HUES48 (cell line): ENCODE results near the gene PDE5A.
"Not testable (repeated sequence)": the region's sequence is repeated elsewhere in the genome, so short reads cannot be mapped to it uniquely, and the experiment has no call there.

Experiments used
- H3K27ac ChIP-seq: one replicate; pipeline ENCODE4 v1.7.0; 2013; ENCODE audit warnings: low read depth, low read length, inconsistent platforms
- H3K27me3 ChIP-seq: 2 replicates; pipeline ENCODE4 v1.6.1; 2013; ENCODE audit warnings: mild to moderate bottlenecking, low read length; ENCODE audit not compliant: control insufficient read depth, insufficient read depth
- H3K36me3 ChIP-seq: 2 replicates; pipeline ENCODE4 v1.6.1; 2013; ENCODE audit warnings: low read length; ENCODE audit not compliant: control insufficient read depth, insufficient read depth
- H3K4me1 ChIP-seq: 2 replicates; pipeline ENCODE4 v1.6.1; 2013; ENCODE audit warnings: mild to moderate bottlenecking, low read length; ENCODE audit not compliant: control insufficient read depth, insufficient read depth
- H3K4me3 ChIP-seq: 2 replicates; pipeline ENCODE4 v1.5.1; 2013; ENCODE audit warnings: mild to moderate bottlenecking, low read depth, low read length
- H3K9ac ChIP-seq: 2 replicates; pipeline ENCODE4 v1.6.1; 2013; ENCODE audit warnings: mild to moderate bottlenecking, low read depth, low read length, moderate library complexity
- H3K9me3 ChIP-seq: 2 replicates; pipeline ENCODE4 v1.6.1; 2013; ENCODE audit warnings: low read length; ENCODE audit not compliant: control insufficient read depth, insufficient read depth

The PDE5A gene

GRCh38 chr4:119663160-119663788 lies 34.7 kb upstream of the PDE5A start:
- H3K27ac ChIP-seq: no peak overlapping the region
- no peaks in the 10 kb centered on the region for H3K27me3 ChIP-seq
- no peaks in the 10 kb centered on the region for H3K9me3 ChIP-seq
- H3K4me3 ChIP-seq: no peak overlapping the region
- H3K9ac ChIP-seq: no peak overlapping the region
- no peaks in the 10 kb centered on the region for H3K36me3 ChIP-seq
- H3K4me1 ChIP-seq: peaks cover 7% of the 10 kb centered on the region; the same call in 1 of the 2 replicates

- H3K9me3 ChIP-seq, H3K9ac ChIP-seq, H3K4me1 ChIP-seq: not testable (repeated sequence)
Observed at GRCh38 chr4:119662612-119663011, 34.0 kb upstream of the PDE5A start.

DNA sequence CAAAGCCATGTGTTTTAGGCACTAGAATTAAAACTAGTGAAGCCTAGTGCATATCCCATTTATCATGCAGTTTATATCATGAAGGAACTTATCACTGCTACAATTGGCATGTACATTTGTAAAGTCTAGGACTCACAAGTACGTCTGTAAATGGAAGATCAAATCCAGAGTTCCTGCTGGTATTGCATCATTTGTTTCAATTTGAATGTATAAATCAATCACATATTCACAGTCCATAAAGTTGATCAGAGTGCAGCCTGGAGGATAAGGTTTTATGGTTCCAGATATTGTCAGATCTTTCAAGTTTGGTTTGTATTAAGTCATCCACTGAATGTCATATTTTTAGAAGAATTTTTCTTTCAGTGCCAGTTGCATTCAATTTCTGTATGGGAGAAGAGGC lies 32.6 kb upstream of the PDE5A start:
- H3K9ac ChIP-seq: no peak overlapping the region
- no peaks in the 10 kb centered on the region for H3K36me3 ChIP-seq
- no peak overlapping the region for H3K27ac ChIP-seq
- peaks cover 7% of the 10 kb centered on the region; the same call in 1 of the 2 replicates for H3K4me1 ChIP-seq
- H3K9me3 ChIP-seq: no peaks in the 10 kb centered on the region
- no peak overlapping the region for H3K4me3 ChIP-seq
- H3K27me3 ChIP-seq: no peaks in the 10 kb centered on the region

More at GRCh38 chr4:119662612-119663011, 34.0 kb upstream of the PDE5A start:
- not testable (repeated sequence) for H3K36me3 ChIP-seq, H3K27ac ChIP-seq, H3K4me3 ChIP-seq, H3K27me3 ChIP-seq

DNA sequence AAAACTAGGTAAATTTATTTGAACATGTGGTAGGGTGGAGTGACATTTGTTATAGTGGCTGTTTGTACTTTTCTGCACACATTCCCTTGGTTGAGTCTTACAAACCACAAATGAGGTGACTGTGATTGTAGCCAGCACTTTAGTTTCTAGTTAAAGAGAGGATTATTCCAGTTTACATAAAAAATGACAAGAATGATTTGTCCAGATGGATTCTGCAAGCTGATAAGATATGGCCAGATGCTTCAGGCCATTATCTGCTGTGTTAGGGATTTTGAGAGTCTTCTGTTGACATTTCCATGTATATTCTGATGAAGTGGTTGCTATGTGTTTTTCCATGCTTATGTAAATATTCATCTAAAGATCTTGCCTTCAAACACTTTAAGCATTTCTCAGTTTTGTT lies 31.0 kb upstream of the PDE5A start:
- no peak overlapping the region for H3K4me3 ChIP-seq
- no peaks in the 10 kb centered on the region for H3K9me3 ChIP-seq
- no peaks in the 10 kb centered on the region for H3K27me3 ChIP-seq
- H3K27ac ChIP-seq: no peak overlapping the region
- H3K4me1 ChIP-seq: peaks cover 3% of the 10 kb centered on the region; the same call in 1 of the 2 replicates
- H3K9ac ChIP-seq: no peak overlapping the region
- no peaks in the 10 kb centered on the region for H3K36me3 ChIP-seq

GRCh38 chr4:119657111-119657611 lies 28.6 kb upstream of the PDE5A start:
- Histone ChIP-seq H3K36me3 (no peaks in the 10 kb centered on the region), H3K9ac (no peak overlapping the region), H3K27me3 (no peaks in the 10 kb centered on the region), H3K4me3 (no peak overlapping the region), H3K9me3 (no peaks in the 10 kb centered on the region), H3K27ac (no peak overlapping the region), H3K4me1 (no peaks in the 10 kb centered on the region; the same call in 1 of the 2 replicates)

DNA sequence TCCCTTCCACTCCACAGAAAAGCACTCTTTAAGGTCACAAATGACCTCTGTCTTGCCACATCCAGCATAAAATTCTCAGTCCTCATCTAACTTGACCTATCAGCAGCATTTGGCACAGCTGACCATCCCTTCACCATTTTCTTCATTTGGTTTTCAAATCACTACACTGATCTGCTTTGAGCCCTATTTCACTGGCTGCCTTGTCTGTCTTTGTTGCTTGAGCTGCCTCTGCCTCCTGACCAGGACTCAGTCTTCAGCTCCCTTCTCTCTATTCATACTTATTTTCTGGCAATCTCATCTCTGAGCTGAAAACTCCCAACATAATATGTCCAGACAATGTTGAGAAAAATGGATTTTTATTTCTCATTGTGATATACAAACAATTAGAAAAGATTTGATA lies 27.7 kb upstream of the PDE5A start:
- no peak overlapping the region for H3K9ac ChIP-seq
- no peak overlapping the region for H3K4me3 ChIP-seq
- no peaks in the 10 kb centered on the region for H3K27me3 ChIP-seq
- no peak overlapping the region for H3K27ac ChIP-seq
- no peaks in the 10 kb centered on the region; the same call in 1 of the 2 replicates for H3K4me1 ChIP-seq
- no peaks in the 10 kb centered on the region for H3K36me3 ChIP-seq
- no peaks in the 10 kb centered on the region for H3K9me3 ChIP-seq

GRCh38 chr4:119655111-119655837 lies 26.7 kb upstream of the PDE5A start:
- H3K4me1 ChIP-seq: no peaks in the 10 kb centered on the region; the same call in 1 of the 2 replicates
- H3K4me3 ChIP-seq: no peak overlapping the region
- no peak overlapping the region for H3K9ac ChIP-seq
- H3K9me3 ChIP-seq: no peaks in the 10 kb centered on the region
- H3K27me3 ChIP-seq: no peaks in the 10 kb centered on the region
- no peak overlapping the region for H3K27ac ChIP-seq
- H3K36me3 ChIP-seq: no peaks in the 10 kb centered on the region

- Histone ChIP-seq H3K27ac (no peak overlapping the region), H3K4me3 (no peak overlapping the region), H3K9me3 (no peaks in the 10 kb centered on the region), H3K9ac (no peak overlapping the region), H3K4me1 (no peaks in the 10 kb centered on the region; the same call in 1 of the 2 replicates), H3K27me3 (no peaks in the 10 kb centered on the region), H3K36me3 (no peaks in the 10 kb centered on the region)
Observed at GRCh38 chr4:119653990-119654389, 25.4 kb upstream of the PDE5A start.

GRCh38 chr4:119652998-119653397 lies 24.4 kb upstream of the PDE5A start:
- H3K4me1 ChIP-seq: no peaks in the 10 kb centered on the region; the same call in 1 of the 2 replicates

DNA sequence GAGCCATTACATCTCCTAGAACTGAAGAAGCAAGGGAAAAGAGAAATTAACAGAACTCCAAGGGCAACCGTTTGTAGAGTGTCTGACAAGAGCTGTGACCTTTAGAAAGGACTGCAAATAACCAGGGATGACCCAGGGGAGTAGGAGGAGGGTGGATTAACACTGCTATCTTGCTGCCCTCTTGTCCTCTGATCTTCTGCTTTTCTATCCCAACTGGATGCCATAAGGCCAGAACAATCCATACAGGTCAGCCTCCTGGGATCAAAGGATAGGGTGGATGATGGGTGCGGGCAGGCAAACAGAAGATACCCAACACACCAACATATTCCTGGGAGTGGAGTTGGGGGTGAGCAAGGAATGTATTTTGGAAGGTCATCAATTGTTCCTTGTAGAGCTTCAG lies 19.8 kb upstream of the PDE5A start:
- Histone ChIP-seq H3K4me3 (no peak overlapping the region), H3K4me1 (no peaks in the 10 kb centered on the region), H3K36me3 (no peaks in the 10 kb centered on the region), H3K9me3 (no peaks in the 10 kb centered on the region), H3K27me3 (no peaks in the 10 kb centered on the region), H3K27ac (peak overlapping the region; percentile 5), H3K9ac (no peak overlapping the region)

More at GRCh38 chr4:119652998-119653397, 24.4 kb upstream of the PDE5A start:
- Histone ChIP-seq H3K36me3 (no peaks in the 10 kb centered on the region), H3K27ac (no peak overlapping the region), H3K9me3 (no peaks in the 10 kb centered on the region), H3K4me3 (no peak overlapping the region), H3K27me3 (no peaks in the 10 kb centered on the region), H3K9ac (no peak overlapping the region)

DNA sequence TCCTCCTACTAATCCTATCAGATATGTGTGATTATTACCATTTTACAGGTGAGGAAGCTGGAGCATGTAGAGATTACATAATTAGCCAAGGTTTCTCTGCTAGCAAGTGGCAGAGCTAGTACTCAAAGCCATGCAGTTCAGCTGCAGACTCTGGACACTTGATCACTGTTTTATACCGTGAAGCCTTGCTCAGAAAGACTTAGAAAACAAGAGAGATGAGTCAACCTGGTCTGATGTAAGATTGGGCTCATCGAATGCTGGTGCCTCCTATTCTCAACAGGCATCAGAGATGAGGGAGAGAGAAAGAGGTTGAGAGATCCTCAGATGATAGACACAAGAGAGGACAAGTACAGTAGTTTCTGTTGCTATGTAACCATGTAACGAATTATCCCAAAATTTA lies 19.0 kb upstream of the PDE5A start:
- H3K27ac ChIP-seq: peak overlapping the region; percentile 5
- no peak overlapping the region for H3K9ac ChIP-seq
- no peaks in the 10 kb centered on the region for H3K9me3 ChIP-seq
- H3K27me3 ChIP-seq: no peaks in the 10 kb centered on the region
- no peak overlapping the region for H3K4me3 ChIP-seq
- H3K36me3 ChIP-seq: no peaks in the 10 kb centered on the region
- no peaks in the 10 kb centered on the region for H3K4me1 ChIP-seq
